Measurements from ENCODE around the gene GC. TPM values are rescaled to one million over a fixed set of nuclear protein-coding genes. Genes with fewer than 3 reads are reported as not detected.

GC gene
- total RNA-seq, 1 experiment from 2014 or later = not detected

DNA sequence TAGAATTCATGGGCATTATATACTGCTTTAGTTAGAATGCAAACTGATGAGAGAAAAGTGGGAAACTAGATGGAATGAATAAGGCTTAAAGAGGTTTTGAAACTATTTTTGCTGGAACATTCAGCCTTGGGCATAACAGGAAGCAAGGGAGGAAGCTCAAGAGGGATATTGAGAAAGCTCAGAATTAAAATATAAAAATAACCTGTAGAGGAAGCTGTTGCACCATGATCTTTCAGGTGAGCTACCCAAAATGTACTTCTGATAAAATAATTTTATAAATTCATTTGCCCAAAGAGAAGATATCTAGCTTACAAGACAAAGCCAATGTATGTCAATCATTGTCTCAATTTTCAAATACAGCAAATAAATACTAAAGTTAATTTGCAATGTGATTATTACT, 11.3 kb downstream of the GC start:
- no peak overlapping the region for H3K4me2 ChIP-seq (ENCODE audit: insufficient read depth, insufficient read length, low read length)
- H3K36me3 Mint-ChIP-seq (ENCODE audit: insufficient read depth in 1 of 3, low read depth in 3 of 3) = peaks cover 4 to 12% (median 11%) of the 10 kb centered on the region in 3 experiments; a peak in 5 of 7 replicates
- H2AFZ ChIP-seq (ENCODE audit: low read length) = no peak overlapping the region
- H3K27me3 ChIP-seq (ENCODE audit: insufficient read depth, low read length) = no peaks in the 10 kb centered on the region
- TF ChIP-seq, protein P1, sequence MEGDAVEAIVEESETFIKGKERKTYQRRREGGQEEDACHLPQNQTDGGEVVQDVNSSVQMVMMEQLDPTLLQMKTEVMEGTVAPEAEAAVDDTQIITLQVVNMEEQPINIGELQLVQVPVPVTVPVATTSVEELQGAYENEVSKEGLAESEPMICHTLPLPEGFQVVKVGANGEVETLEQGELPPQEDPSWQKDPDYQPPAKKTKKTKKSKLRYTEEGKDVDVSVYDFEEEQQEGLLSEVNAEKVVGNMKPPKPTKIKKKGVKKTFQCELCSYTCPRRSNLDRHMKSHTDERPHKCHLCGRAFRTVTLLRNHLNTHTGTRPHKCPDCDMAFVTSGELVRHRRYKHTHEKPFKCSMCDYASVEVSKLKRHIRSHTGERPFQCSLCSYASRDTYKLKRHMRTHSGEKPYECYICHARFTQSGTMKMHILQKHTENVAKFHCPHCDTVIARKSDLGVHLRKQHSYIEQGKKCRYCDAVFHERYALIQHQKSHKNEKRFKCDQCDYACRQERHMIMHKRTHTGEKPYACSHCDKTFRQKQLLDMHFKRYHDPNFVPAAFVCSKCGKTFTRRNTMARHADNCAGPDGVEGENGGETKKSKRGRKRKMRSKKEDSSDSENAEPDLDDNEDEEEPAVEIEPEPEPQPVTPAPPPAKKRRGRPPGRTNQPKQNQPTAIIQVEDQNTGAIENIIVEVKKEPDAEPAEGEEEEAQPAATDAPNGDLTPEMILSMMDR (conservative IDR thresholded peaks at IDR 0.05) = peak; percentile 68
- H3K27ac ChIP-seq (ENCODE audit: insufficient read length, low read depth, low read length) = no peak overlapping the region
- H3K9me3 Mint-ChIP-seq = peaks cover 0 to 5% of the 10 kb centered on the region in 2 experiments; a peak in 1 of 5 replicates
- H3K79me1 ChIP-seq (ENCODE audit: insufficient read depth, low read depth, low read length, poor library complexity, severe bottlenecking) = no peaks in the 10 kb centered on the region
- H3K23ac ChIP-seq (ENCODE audit: insufficient read length, low read depth, low read length) = no peak overlapping the region
- H3K18ac ChIP-seq (ENCODE audit: insufficient read length, low read depth, low read length) = no peak overlapping the region
- H3K9me3 ChIP-seq (ENCODE audit: control insufficient read depth, low read depth, low read length) = no peaks in the 10 kb centered on the region
- H3K79me2 ChIP-seq (ENCODE audit: insufficient read depth, low read length) = no peaks in the 10 kb centered on the region
- no peak overlapping the region for H3K4ac ChIP-seq (ENCODE audit: low read depth, low read length)
- H3K23me2 ChIP-seq (ENCODE audit: insufficient read length, low read depth, low read length, poor library complexity, severe bottlenecking) = no peaks in the 10 kb centered on the region
- DNase-seq = no peak
- H3K27ac Mint-ChIP-seq = peak overlapping the region; percentile 44 to 92 (median 81); a peak in 5 of 7 replicates
- no peaks in the 10 kb centered on the region for H3K27me3 Mint-ChIP-seq (ENCODE audit: low read depth)
- no peak overlapping the region for H2BK120ac ChIP-seq (ENCODE audit: low read depth, low read length, poor library complexity, severe bottlenecking)
- no peak overlapping the region for H2BK5ac ChIP-seq (ENCODE audit: insufficient read length, low read length)
- no peak overlapping the region for H4K91ac ChIP-seq (ENCODE audit: insufficient read length, low read depth, low read length)
- H2BK15ac ChIP-seq (ENCODE audit: low read depth, low read length) = no peak overlapping the region
- H3K4me1 ChIP-seq (ENCODE audit: insufficient read depth, low read length) = no peaks in the 10 kb centered on the region
- H2BK12ac ChIP-seq (ENCODE audit: insufficient read length, low read depth, low read length) = no peak overlapping the region
- H2BK20ac ChIP-seq (ENCODE audit: low read depth, low read length, poor library complexity, severe bottlenecking) = no peak overlapping the region
- H3K9ac ChIP-seq (ENCODE audit: extremely low read depth, insufficient read length, low read length) = no peak overlapping the region
- no peak overlapping the region for H3K4me3 Mint-ChIP-seq
- no peak overlapping the region for H4K8ac ChIP-seq (replicated peaks; ENCODE audit: insufficient read length, low read depth, low read length)
- no peak overlapping the region for H2AK5ac ChIP-seq (ENCODE audit: insufficient read length, low read length)
- H3K14ac ChIP-seq (ENCODE audit: insufficient read depth, low read length) = no peak overlapping the region
- H4K5ac ChIP-seq (ENCODE audit: insufficient read length, low read depth, low read length) = no peak overlapping the region
- no peak overlapping the region for H3T11ph ChIP-seq (ENCODE audit: low read length)
- peaks cover 5 to 20% of the 10 kb centered on the region in 2 experiments for H3K4me1 Mint-ChIP-seq
- H3K56ac ChIP-seq (ENCODE audit: insufficient read length, low read depth, low read length) = no peak overlapping the region
- no peaks in the 10 kb centered on the region for H4K20me1 ChIP-seq (ENCODE audit: control insufficient read depth, insufficient read depth, insufficient read length)
